IMR-90 (cell line): Measurements from ENCODE around the gene SEBOX. TPM values are rescaled to one million over a fixed set of nuclear protein-coding genes. Genes with fewer than 3 reads are reported as not detected.

Experiments
- ATAC-seq: fragments of 200-7000 bp; cut with Tn5 transposase; 2 replicates; pipeline ENCODE4 v1.9.1; 2020; ENCODE audit warnings: low read depth, mild to moderate bottlenecking, moderate library complexity
- BruUV-seq: library from RNA; stranded (reverse); fragments of 400-500 nt; replicated peaks from 2 replicates; lab custom pipeline; 2021; lab: Mats Ljungman, UMichigan
- CTCF ChIA-PET: fragments of 300-600 bp; formaldehyde crosslinking; extraction: SDS; loops from one replicate; lab custom pipeline; 2021; ENCODE audit warnings: antibody characterized with exemption; lab: Yijun Ruan, JAX
- POLR2A ChIA-PET: fragments of 300-600 bp; sonication (Branson Sonifier 250); formaldehyde crosslinking; loops from one replicate; lab custom pipeline; 2022; ENCODE audit warnings: antibody characterized with exemption; ENCODE audit not compliant: unreplicated experiment; lab: Charles Lee
- DNase-seq: peaks from one replicate; pipeline ENCODE4 v3.0.0; 2013
- H2AFZ ChIP-seq: replicated peaks from 2 replicates; pipeline ENCODE3; 2013; ENCODE audit warnings: low read length, mild to moderate bottlenecking; ENCODE audit not compliant: poor library complexity
- H2AK5ac ChIP-seq: 2 replicates; pipeline ENCODE4 v1.6.1; 2013; ENCODE audit warnings: low read depth, low read length, inconsistent platforms
- H2AK9ac ChIP-seq: replicated peaks from 2 replicates; pipeline ENCODE3; 2013; ENCODE audit warnings: mild to moderate bottlenecking, low read depth, low read length, moderate library complexity; ENCODE audit not compliant: poor library complexity
- H2BK120ac ChIP-seq: 2 replicates; pipeline ENCODE4 v1.6.1; 2013; ENCODE audit warnings: low read depth, low read length, inconsistent platforms
- H2BK15ac ChIP-seq: 3 replicates; pipeline ENCODE4 v1.6.1; 2013; ENCODE audit warnings: low read depth, low read length, inconsistent platforms
- H2BK20ac ChIP-seq: 2 replicates; pipeline ENCODE4 v1.6.1; 2013; ENCODE audit warnings: low read depth, mild to moderate bottlenecking, inconsistent platforms, low read length, moderate library complexity
- H2BK5ac ChIP-seq: 2 replicates; pipeline ENCODE4 v1.6.1; 2013; ENCODE audit warnings: mild to moderate bottlenecking, low read depth, low read length, inconsistent platforms; ENCODE audit not compliant: poor library complexity, severe bottlenecking
- H3K14ac ChIP-seq: replicated peaks from 2 replicates; pipeline ENCODE4 v1.6.1; 2013; ENCODE audit warnings: low read depth, low read length, inconsistent platforms
- H3K18ac ChIP-seq: 2 replicates; pipeline ENCODE4 v1.6.1; 2013; ENCODE audit warnings: low read depth, low read length, control low read depth
- H3K23ac ChIP-seq: 2 replicates; pipeline ENCODE4 v1.6.1; 2013; ENCODE audit warnings: low read depth, low read length, inconsistent platforms
- H3K27ac ChIP-seq: 2 replicates; pipeline ENCODE4 v1.5.1; 2013; ENCODE audit warnings: mild to moderate bottlenecking, control low read depth, low read length; ENCODE audit not compliant: insufficient read depth
- H3K27me3 ChIP-seq: 2 replicates; pipeline ENCODE4 v1.6.1; 2013; ENCODE audit warnings: low read length; ENCODE audit not compliant: control insufficient read depth, insufficient read depth
- H3K36me3 ChIP-seq: 2 replicates; pipeline ENCODE4 v1.6.1; 2013; ENCODE audit warnings: low read length, mixed read lengths; ENCODE audit not compliant: control insufficient read depth, insufficient read depth
- H3K4ac ChIP-seq: 2 replicates; pipeline ENCODE4 v1.6.1; 2013; ENCODE audit warnings: low read depth, low read length, inconsistent platforms
- H3K4me1 ChIP-seq: 2 replicates; pipeline ENCODE4 v1.6.1; 2013; ENCODE audit warnings: low read length, mixed read lengths; ENCODE audit not compliant: control insufficient read depth, insufficient read depth
- H3K4me2 ChIP-seq: 2 replicates; pipeline ENCODE4 v1.6.1; 2013; ENCODE audit warnings: low read depth, mild to moderate bottlenecking, control low read depth, low read length, moderate library complexity
- H3K4me3 ChIP-seq: 2 replicates; pipeline ENCODE4 v1.5.1; 2013; ENCODE audit warnings: low read depth, mild to moderate bottlenecking, control low read depth, low read length, moderate library complexity; ENCODE audit not compliant: insufficient read depth
- H3K56ac ChIP-seq: 2 replicates; pipeline ENCODE4 v1.6.1; 2013; ENCODE audit warnings: low read length, inconsistent platforms; ENCODE audit not compliant: insufficient read depth; ENCODE audit errors: extremely low read depth
- H3K79me1 ChIP-seq, 2 experiments: 2 replicates each; pipeline ENCODE4 v1.6.1; 2013; ENCODE audit warnings: low read length in 2 of 2, inconsistent platforms in 1 of 2, low read depth in 1 of 2
- H3K9ac ChIP-seq: 2 replicates; pipeline ENCODE4 v1.6.1; 2013; ENCODE audit warnings: low read depth, low read length, control low read depth
- H3K9me1 ChIP-seq: 2 replicates; pipeline ENCODE4 v1.6.1; 2013; ENCODE audit warnings: low read length, inconsistent platforms; ENCODE audit not compliant: insufficient read depth
- H3K9me3 ChIP-seq: 2 replicates; pipeline ENCODE4 v1.6.1; 2013; ENCODE audit warnings: low read length; ENCODE audit not compliant: control insufficient read depth, insufficient read depth
- H4K20me1 ChIP-seq: 2 replicates; pipeline ENCODE4 v1.6.1; 2013; ENCODE audit warnings: low read length, inconsistent platforms; ENCODE audit not compliant: insufficient read depth
- H4K5ac ChIP-seq: 2 replicates; pipeline ENCODE4 v1.6.1; 2013; ENCODE audit warnings: mild to moderate bottlenecking, low read depth, low read length, control low read depth
- H4K8ac ChIP-seq, 2 experiments: 2 replicates each; pipeline ENCODE4 v1.6.1; 2013; ENCODE audit warnings: low read depth in 2 of 2, low read length in 2 of 2, control low read depth in 1 of 2, inconsistent platforms in 1 of 2
- H4K91ac ChIP-seq: 2 replicates; pipeline ENCODE4 v1.6.1; 2013; ENCODE audit warnings: low read depth, low read length, inconsistent platforms; ENCODE audit not compliant: insufficient read depth
- BHLHE40 ChIP-seq: fragments of 150-350 bp; IDR thresholded peaks from 2 replicates; pipeline ENCODE4 v1.6.1; 2016; ENCODE audit warnings: mild to moderate bottlenecking, low read depth, low read length
- CEBPB ChIP-seq: IDR thresholded peaks from 2 replicates; pipeline ENCODE4 v1.6.1; 2012; ENCODE audit warnings: low read depth, low read length, improper control_type of control experiment
- FOS ChIP-seq: fragments of 150-350 bp; IDR thresholded peaks from 2 replicates; pipeline ENCODE4 v1.6.1; 2016; ENCODE audit warnings: low read depth, low read length
- MAZ ChIP-seq: IDR thresholded peaks from 2 replicates; pipeline ENCODE4 v1.6.1; 2012; ENCODE audit warnings: low read depth, mild to moderate bottlenecking, low read length, improper control_type of control experiment, moderate library complexity, borderline replicate concordance
- MXI1 ChIP-seq: IDR thresholded peaks from 2 replicates; pipeline ENCODE4 v1.6.1; 2012; ENCODE audit warnings: low read depth, mild to moderate bottlenecking, low read length, moderate library complexity, borderline replicate concordance
- RAD21 ChIP-seq: IDR thresholded peaks from 2 replicates; pipeline ENCODE4 v1.6.1; 2012; ENCODE audit warnings: low read length, improper control_type of control experiment
- RFX5 ChIP-seq: IDR thresholded peaks from 2 replicates; pipeline ENCODE4 v1.8.0; 2012; ENCODE audit warnings: low read depth, mild to moderate bottlenecking, low read length, moderate library complexity
- SMC3 ChIP-seq: fragments of 150-350 bp; IDR thresholded peaks from 2 replicates; pipeline ENCODE4 v1.6.1; 2016; ENCODE audit warnings: low read depth, mild to moderate bottlenecking, antibody characterized with exemption, low read length, moderate library complexity
- WGBS, 2 experiments: methylation state at CpG; one replicate each; pipeline versions ENCODE4 v1.1.5 to v1.1.7; 2013; ENCODE audit warnings: missing lambda C conversion rate in 2 of 2; ENCODE audit not compliant: insufficient read length in 1 of 2; ENCODE audit errors: extremely low coverage in 2 of 2; 5-methylcytosine and 5-hydroxymethylcytosine counted together
- dilution Hi-C: fragments of 300-500 bp; cut with HindIII; formaldehyde crosslinking; loops from one replicate; pipeline ENCODE4 v1.14.3; 2018; ENCODE audit warnings: low sequenced_read_pairs; ENCODE audit not compliant: unreplicated experiment
- in situ Hi-C: fragments of 300-500 bp; cut with MboI; formaldehyde crosslinking; loops from 3 replicates; pipeline ENCODE4 v1.14.3; 2019; ENCODE audit warnings: low sequenced_read_pairs, inconsistent platforms, mixed read lengths
- intact Hi-C: fragments of 100-400 bp; cut with micrococcal nuclease; formaldehyde crosslinking; loops from 2 replicates; pipeline ENCODE4 v1.10.0; 2022
- polyA plus RNA-seq, 3 experiments: library from polyadenylated mRNA; depleted of rRNA; stranded (reverse); fragments of >200 nt; gene quantifications; 2 replicates each; pipeline ENCODE4 v1.2.3, GENCODE V29; 2012; ENCODE audit warnings: low replicate concordance in 1 of 3
- total RNA-seq: library from RNA; depleted of rRNA; stranded (reverse); fragments of >200 nt; gene quantifications from 2 replicates; pipeline ENCODE4 v1.2.3, GENCODE V29; 2012
- TF ChIP-seq, protein P1 (sequence below): fragments of 150-350 bp; IDR thresholded peaks from 2 replicates; pipeline ENCODE4 v1.6.1; 2017; ENCODE audit warnings: mild to moderate bottlenecking, antibody characterized with exemption, low read length, low read depth
- TF ChIP-seq, protein P2 (sequence below): conservative IDR thresholded peaks from 2 replicates; pipeline ENCODE4 v1.5.1; 2012; ENCODE audit warnings: mild to moderate bottlenecking, low read depth, low read length, improper control_type of control experiment

Gene SEBOX
- total and polyA plus RNA-seq, 2 of the 4 experiments (the other 2 are of a cell fraction) = not detected

DNA sequence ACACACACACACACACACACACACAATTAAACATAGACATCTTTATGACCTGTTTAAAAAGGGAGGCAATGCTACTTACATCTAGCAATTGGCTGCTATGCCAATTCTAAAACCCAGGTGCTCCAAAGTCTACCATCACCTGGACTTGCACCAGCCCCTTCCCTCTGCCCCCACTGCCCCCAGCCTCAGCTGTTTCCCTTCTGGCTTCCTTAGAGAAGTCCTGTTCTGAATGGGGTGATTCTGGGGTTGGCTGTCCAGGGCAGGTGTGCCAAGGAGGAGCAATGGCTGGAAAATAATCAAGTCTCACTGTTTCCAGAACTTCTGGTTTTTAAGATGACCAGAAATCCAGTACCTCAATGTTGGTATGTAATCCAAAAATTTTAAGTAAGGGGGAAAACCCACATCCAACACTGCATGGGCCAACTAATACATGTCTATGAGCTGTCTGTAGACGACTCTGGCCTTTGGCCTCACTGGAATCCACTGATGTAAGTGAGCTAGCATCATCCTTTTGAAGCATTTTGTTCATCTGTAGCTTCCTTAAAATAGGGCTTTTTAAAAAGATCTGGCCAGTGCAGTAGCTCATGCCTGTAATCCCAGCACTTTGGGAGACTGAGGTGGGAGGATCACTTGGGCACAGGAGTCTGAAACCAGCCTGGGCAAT is 31.8 kb downstream of the SEBOX start:
- Histone ChIP-seq H2BK5ac (no peak overlapping the region), H3K36me3 (peaks cover 27% of the 10 kb centered on the region), H3K23ac (no peak overlapping the region), H3K4me2 (no peak overlapping the region), H3K9me1 (peaks cover 11% of the 10 kb centered on the region), H4K91ac (no peak overlapping the region), H3K18ac (no peak overlapping the region), H3K27ac (no peak overlapping the region), H2AK5ac (no peak overlapping the region), H2BK120ac (no peak overlapping the region), H3K27me3 (no peaks in the 10 kb centered on the region), H4K8ac (no peak overlapping the region), H2BK15ac (no peak overlapping the region), H3K79me1 (peaks cover 37 to 81% of the 10 kb centered on the region in 2 experiments), H2AK9ac (no peak overlapping the region), H3K14ac (no peak overlapping the region), H4K20me1 (peaks cover 34% of the 10 kb centered on the region; the same call in 1 of the 2 replicates), H4K5ac (no peak overlapping the region), H3K56ac (no peak overlapping the region), H3K9me3 (no peaks in the 10 kb centered on the region), H3K4me1 (peaks cover 14% of the 10 kb centered on the region), H2BK20ac (no peak overlapping the region), H3K4ac (no peak overlapping the region), H3K4me3 (no peak overlapping the region), H2AFZ (no peak overlapping the region), H3K9ac (no peak overlapping the region)
- DNase-seq (peak; percentile 53), ATAC-seq (no peak)
- ChIA-PET POLR2A (no interaction called here), CTCF (interaction anchor here (0.8 kb wide), 1 partner anchor 82 kb away, joined by 3 read pairs; no protein-coding TSS in a partner anchor)
- intact Hi-C loops (loop anchor here (5.0 to 10.0 kb wide), 2 partner anchors 81 to 288 kb away; partner anchors contain the start of gene NLK), dilution Hi-C loops (no loop called here), in situ Hi-C loops (loop anchor here (25.0 kb wide), 1 partner anchor 796 kb away; no protein-coding TSS in a partner anchor)
- TF ChIP-seq, protein P1, sequence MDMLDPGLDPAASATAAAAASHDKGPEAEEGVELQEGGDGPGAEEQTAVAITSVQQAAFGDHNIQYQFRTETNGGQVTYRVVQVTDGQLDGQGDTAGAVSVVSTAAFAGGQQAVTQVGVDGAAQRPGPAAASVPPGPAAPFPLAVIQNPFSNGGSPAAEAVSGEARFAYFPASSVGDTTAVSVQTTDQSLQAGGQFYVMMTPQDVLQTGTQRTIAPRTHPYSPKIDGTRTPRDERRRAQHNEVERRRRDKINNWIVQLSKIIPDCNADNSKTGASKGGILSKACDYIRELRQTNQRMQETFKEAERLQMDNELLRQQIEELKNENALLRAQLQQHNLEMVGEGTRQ = no peak
- TF ChIP-seq RFX5 (no peak), MAZ (no peak), BHLHE40 (no peak), CEBPB (no peak), MXI1 (no peak), SMC3 (no peak), FOS (no peak), RAD21 (no peak)
- TF ChIP-seq, protein P2, sequence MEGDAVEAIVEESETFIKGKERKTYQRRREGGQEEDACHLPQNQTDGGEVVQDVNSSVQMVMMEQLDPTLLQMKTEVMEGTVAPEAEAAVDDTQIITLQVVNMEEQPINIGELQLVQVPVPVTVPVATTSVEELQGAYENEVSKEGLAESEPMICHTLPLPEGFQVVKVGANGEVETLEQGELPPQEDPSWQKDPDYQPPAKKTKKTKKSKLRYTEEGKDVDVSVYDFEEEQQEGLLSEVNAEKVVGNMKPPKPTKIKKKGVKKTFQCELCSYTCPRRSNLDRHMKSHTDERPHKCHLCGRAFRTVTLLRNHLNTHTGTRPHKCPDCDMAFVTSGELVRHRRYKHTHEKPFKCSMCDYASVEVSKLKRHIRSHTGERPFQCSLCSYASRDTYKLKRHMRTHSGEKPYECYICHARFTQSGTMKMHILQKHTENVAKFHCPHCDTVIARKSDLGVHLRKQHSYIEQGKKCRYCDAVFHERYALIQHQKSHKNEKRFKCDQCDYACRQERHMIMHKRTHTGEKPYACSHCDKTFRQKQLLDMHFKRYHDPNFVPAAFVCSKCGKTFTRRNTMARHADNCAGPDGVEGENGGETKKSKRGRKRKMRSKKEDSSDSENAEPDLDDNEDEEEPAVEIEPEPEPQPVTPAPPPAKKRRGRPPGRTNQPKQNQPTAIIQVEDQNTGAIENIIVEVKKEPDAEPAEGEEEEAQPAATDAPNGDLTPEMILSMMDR = no peak
- no TSS peak for BruUV-seq
- WGBS, 2 experiments = no CpG with 5 or more reads among the region's 1 CpG
